Endothelial cell of umbilical vein (primary cell): ENCODE results near the gene FOXL3. TPM values are rescaled to one million over a fixed set of nuclear protein-coding genes. Genes with fewer than 3 reads are reported as not detected.

Experiments
- BruUV-seq: library from RNA; stranded (reverse); fragments of 400-500 nt; replicated peaks from 2 replicates; lab custom pipeline; 2021; lab: Mats Ljungman, UMichigan
- CTCF ChIA-PET: fragments of 300-600, 350-600 bp; sonication (Branson Sonifier 250); formaldehyde crosslinking; loops from one replicate; lab custom pipeline; 2021; ENCODE audit warnings: antibody characterized with exemption, inconsistent platforms; lab: Charles Lee
- POLR2A ChIA-PET: fragments of 300-600, 350-600 bp; sonication (Branson Sonifier 250); formaldehyde crosslinking; loops from one replicate; lab custom pipeline; 2021; ENCODE audit warnings: antibody characterized with exemption, inconsistent platforms; lab: Charles Lee
- DNase-seq: peaks from one replicate; pipeline ENCODE4 v3.0.0-alpha.2; 2011; ENCODE audit warnings: low read depth, low spot score
- FAIRE-seq: peaks from 2 replicates; lab custom pipeline; 2011; peaks lifted over from hg19 to GRCh38; lab: Jason Lieb, UNC
- H2AFZ ChIP-seq: 2 replicates; pipeline ENCODE4 v1.6.0; 2012; ENCODE audit warnings: low read depth, low read length, control low read depth, inconsistent platforms
- H3K27ac ChIP-seq: 2 replicates; pipeline ENCODE4 v1.5.1; 2011; ENCODE audit warnings: low read depth, mild to moderate bottlenecking, control low read depth, low read length, moderate library complexity; ENCODE audit not compliant: insufficient read depth
- H3K27me3 ChIP-seq, 2 experiments: 2 replicates each; pipeline versions ENCODE4 v1.6.0 to v1.6.1; 2011; ENCODE audit warnings: low read length in 2 of 2, mixed read lengths in 1 of 2; ENCODE audit not compliant: control insufficient read depth in 2 of 2, insufficient read depth in 2 of 2
- H3K36me3 ChIP-seq, 2 experiments: 2 replicates in 1 of 2; 3 replicates in 1 of 2; pipeline ENCODE4 v1.5.1; 2011; ENCODE audit warnings: low read length in 2 of 2, mild to moderate bottlenecking in 1 of 2, moderate library complexity in 1 of 2; ENCODE audit not compliant: control insufficient read depth in 2 of 2, insufficient read depth in 2 of 2; ENCODE audit errors: extremely low read depth in 1 of 2
- H3K4me1 ChIP-seq: 3 replicates; pipeline ENCODE4 v1.5.1; 2011; ENCODE audit warnings: mild to moderate bottlenecking, low read length; ENCODE audit not compliant: control insufficient read depth, insufficient read depth; ENCODE audit errors: extremely low read depth
- H3K4me2 ChIP-seq: 2 replicates; pipeline ENCODE4 v1.6.1; 2011; ENCODE audit warnings: low read length, control low read depth, mixed read lengths; ENCODE audit not compliant: insufficient read depth
- H3K4me3 ChIP-seq, 3 experiments: fragments of 200-600 bp in 1 of 3; sonication (generic), shearing (Covaris generic) in 1 of 3; replicated peaks in 1 of 3; 2 replicates each; pipeline ENCODE4 v1.5.1; 2011 to 2016; ENCODE audit warnings: control low read depth in 3 of 3, low read length in 3 of 3, mild to moderate bottlenecking in 2 of 3, inconsistent platforms in 1 of 3, low read depth in 1 of 3, moderate library complexity in 1 of 3; ENCODE audit not compliant: insufficient read depth in 1 of 3
- H3K79me2 ChIP-seq: 2 replicates; pipeline ENCODE4 v1.6.0; 2012; ENCODE audit warnings: low read length, inconsistent platforms; ENCODE audit not compliant: control insufficient read depth, insufficient read depth
- H3K9ac ChIP-seq: replicated peaks from 2 replicates; pipeline ENCODE3; 2011; ENCODE audit warnings: low read length, control low read depth; ENCODE audit not compliant: insufficient read depth; ENCODE audit errors: extremely low read depth
- H3K9me1 ChIP-seq: replicated peaks from 3 replicates; pipeline ENCODE4 v1.6.0; 2011; ENCODE audit warnings: mild to moderate bottlenecking, low read length; ENCODE audit not compliant: control insufficient read depth, insufficient read depth; ENCODE audit errors: extremely low read depth
- H3K9me3 ChIP-seq: replicated peaks from 2 replicates; pipeline ENCODE4 v1.5.1; 2012; ENCODE audit warnings: low read length, inconsistent platforms; ENCODE audit not compliant: control insufficient read depth, insufficient read depth
- H4K20me1 ChIP-seq: replicated peaks from 2 replicates; pipeline ENCODE3; 2011; ENCODE audit warnings: mild to moderate bottlenecking, low read length; ENCODE audit not compliant: control insufficient read depth, insufficient read depth; ENCODE audit errors: extremely low read depth
- CTCF ChIP-seq, 2 donors: IDR thresholded peaks; 1 replicate in 1 of 2; 2 replicates in 1 of 2; pipeline ENCODE4 v1.5.1; 2011; ENCODE audit warnings: low read length in 2 of 2, mild to moderate bottlenecking in 2 of 2, moderate library complexity in 2 of 2, control low read depth in 1 of 2, inconsistent platforms in 1 of 2, low read depth in 1 of 2; ENCODE audit not compliant: insufficient read depth in 1 of 2; ENCODE audit errors: extremely low read depth in 1 of 2
- EZH2 ChIP-seq: IDR thresholded peaks from 2 replicates; pipeline ENCODE4 v1.6.1; 2012; ENCODE audit warnings: borderline replicate concordance, low read depth, mild to moderate bottlenecking, moderate library complexity, low read length, inconsistent platforms; ENCODE audit not compliant: severe bottlenecking
- FOS ChIP-seq: IDR thresholded peaks from 2 replicates; pipeline ENCODE4 v1.6.1; 2011; ENCODE audit warnings: mild to moderate bottlenecking, low read length, moderate library complexity, borderline replicate concordance; ENCODE audit not compliant: insufficient read depth
- GATA2 ChIP-seq: IDR thresholded peaks from 2 replicates; pipeline ENCODE4 v1.7.0; 2011; ENCODE audit warnings: low read depth, mild to moderate bottlenecking, moderate library complexity, mixed read lengths, low read length; ENCODE audit not compliant: insufficient read length, insufficient read depth
- JUN ChIP-seq: IDR thresholded peaks from 2 replicates; pipeline ENCODE4 v1.6.1; 2011; ENCODE audit warnings: borderline replicate concordance, low read depth; ENCODE audit not compliant: insufficient read length, insufficient read depth
- MAX ChIP-seq: IDR thresholded peaks from 2 replicates; pipeline ENCODE4 v1.6.1; 2011; ENCODE audit not compliant: insufficient read depth, insufficient read length
- MYC ChIP-seq: IDR thresholded peaks from one replicate; pipeline ENCODE4 v1.6.1; 2011; ENCODE audit warnings: mild to moderate bottlenecking, low read depth, low read length
- POLR2A ChIP-seq: IDR thresholded peaks from 2 replicates; pipeline ENCODE4 v1.6.1; 2012; ENCODE audit warnings: low read depth, mild to moderate bottlenecking, control low read depth, low read length
- POLR2AphosphoS5 ChIP-seq: IDR thresholded peaks from 2 replicates; pipeline ENCODE4 v1.6.1; 2012; ENCODE audit warnings: low read depth, mild to moderate bottlenecking, control low read depth, low read length, moderate library complexity; ENCODE audit not compliant: insufficient read depth
- dilution Hi-C: fragments of 300-500 bp; cut with MboI; formaldehyde crosslinking; loops from one replicate; pipeline ENCODE4 v1.15.0; 2019; ENCODE audit warnings: low sequenced_read_pairs; ENCODE audit not compliant: extremely low pct_ligation_motif_present
- intact Hi-C: fragments of 100-400 bp; cut with micrococcal nuclease; formaldehyde crosslinking; loops from one replicate; pipeline ENCODE4 v1.10.0; 2022
- polyA plus RNA-seq, 4 experiments: library from polyadenylated mRNA; depleted of rRNA in 3 of 4; stranded (reverse) in 3 of 4; unstranded in 1 of 4; fragments of >200 nt; gene quantifications; 2 replicates each; pipeline versions ENCODE4 v1.2.1 to v1.2.3, GENCODE V29; 2011 to 2012; ENCODE audit warnings: missing spikeins in 1 of 4
- total RNA-seq: library from RNA; stranded (reverse); gene quantifications from 2 replicates; pipeline ENCODE4 v1.2.3, GENCODE V29; 2021

FOXL3 gene
- total and polyA plus RNA-seq, 2 donors (not counting 3 experiments of a cell fraction or from before 2014, with no cell fraction given) = not detected

GRCh38 chr7:334618-335357 is 44.8 kb downstream of the FOXL3 start:
- H3K4me2 ChIP-seq = no peak overlapping the region
- BruUV-seq = no TSS peak
- peaks cover 0 to 2% of the 10 kb centered on the region in 2 experiments for H3K27me3 ChIP-seq
- no peak for DNase-seq
- H3K9me1 ChIP-seq = no peaks in the 10 kb centered on the region
- CTCF ChIA-PET = no interaction called here
- POLR2A ChIA-PET = no interaction called here
- dilution Hi-C loops (no loop called here), intact Hi-C loops (loop anchor here (5.0 kb wide), 1 partner anchor 398 kb away; no protein-coding TSS in a partner anchor)
- no peaks in the 10 kb centered on the region for H3K79me2 ChIP-seq
- H3K4me3 ChIP-seq = no peak overlapping the region
- FAIRE-seq = no peak
- no peaks in the 10 kb centered on the region for H3K9me3 ChIP-seq
- no peak overlapping the region for H2AFZ ChIP-seq
- no peaks in the 10 kb centered on the region for H3K4me1 ChIP-seq
- no peak overlapping the region for H3K27ac ChIP-seq
- H4K20me1 ChIP-seq = no peaks in the 10 kb centered on the region
- H3K36me3 ChIP-seq = no peaks in the 10 kb centered on the region
- TF ChIP-seq MAX = peak; percentile 53
- no peak for TF ChIP-seq EZH2
- no peak for TF ChIP-seq POLR2A
- no peak for TF ChIP-seq FOS
- no peak overlapping the region for H3K9ac ChIP-seq

GRCh38 chr7:335358-336148 is 45.6 kb downstream of the FOXL3 start:
- Histone ChIP-seq H2AFZ (no peak overlapping the region), H3K27me3 (no peaks in the 10 kb centered on the region), H3K79me2 (no peaks in the 10 kb centered on the region), H3K4me2 (no peak overlapping the region), H3K9ac (no peak overlapping the region), H3K4me1 (no peaks in the 10 kb centered on the region), H3K9me3 (no peaks in the 10 kb centered on the region), H4K20me1 (no peaks in the 10 kb centered on the region), H3K9me1 (no peaks in the 10 kb centered on the region), H3K4me3 (no peak overlapping the region), H3K36me3 (no peaks in the 10 kb centered on the region), H3K27ac (no peak overlapping the region)
- ChIA-PET CTCF (no interaction called here), POLR2A (no interaction called here)
- FAIRE-seq (no peak), DNase-seq (no peak)
- intact Hi-C loops = no loop called here
- BruUV-seq = no TSS peak
- TF ChIP-seq JUN (no peak), POLR2AphosphoS5 (no peak), CTCF (IDR thresholded peaks at IDR 0.05; ENCODE audit: extremely low read depth in 1 of 2, insufficient read depth in 1 of 2, low read depth in 1 of 2, low read length in 2 of 2) (no peak), MAX (no peak), POLR2A (no peak), FOS (no peak), EZH2 (no peak), GATA2 (no peak), MYC (no peak)
- dilution Hi-C loops = no loop called here
